NCI-H460 (cell line): ENCODE results near the gene LENEP. TPM values are rescaled to one million over a fixed set of nuclear protein-coding genes. Genes with fewer than 3 reads are reported as not detected.

Experiments
- DNase-seq: peaks from one replicate; pipeline ENCODE4 v3.0.0-alpha.2; 2016; ENCODE audit warnings: low read depth; ENCODE audit errors: extremely low read depth
- total RNA-seq: library from RNA; depleted of rRNA; stranded (reverse); fragments of >200 nt; shearing (Covaris generic); gene quantifications from 2 replicates; pipeline ENCODE4 v1.2.3, GENCODE V29; 2014

LENEP gene
- total RNA-seq, 1 experiment from 2014 or later: 0.84 TPM

DNA sequence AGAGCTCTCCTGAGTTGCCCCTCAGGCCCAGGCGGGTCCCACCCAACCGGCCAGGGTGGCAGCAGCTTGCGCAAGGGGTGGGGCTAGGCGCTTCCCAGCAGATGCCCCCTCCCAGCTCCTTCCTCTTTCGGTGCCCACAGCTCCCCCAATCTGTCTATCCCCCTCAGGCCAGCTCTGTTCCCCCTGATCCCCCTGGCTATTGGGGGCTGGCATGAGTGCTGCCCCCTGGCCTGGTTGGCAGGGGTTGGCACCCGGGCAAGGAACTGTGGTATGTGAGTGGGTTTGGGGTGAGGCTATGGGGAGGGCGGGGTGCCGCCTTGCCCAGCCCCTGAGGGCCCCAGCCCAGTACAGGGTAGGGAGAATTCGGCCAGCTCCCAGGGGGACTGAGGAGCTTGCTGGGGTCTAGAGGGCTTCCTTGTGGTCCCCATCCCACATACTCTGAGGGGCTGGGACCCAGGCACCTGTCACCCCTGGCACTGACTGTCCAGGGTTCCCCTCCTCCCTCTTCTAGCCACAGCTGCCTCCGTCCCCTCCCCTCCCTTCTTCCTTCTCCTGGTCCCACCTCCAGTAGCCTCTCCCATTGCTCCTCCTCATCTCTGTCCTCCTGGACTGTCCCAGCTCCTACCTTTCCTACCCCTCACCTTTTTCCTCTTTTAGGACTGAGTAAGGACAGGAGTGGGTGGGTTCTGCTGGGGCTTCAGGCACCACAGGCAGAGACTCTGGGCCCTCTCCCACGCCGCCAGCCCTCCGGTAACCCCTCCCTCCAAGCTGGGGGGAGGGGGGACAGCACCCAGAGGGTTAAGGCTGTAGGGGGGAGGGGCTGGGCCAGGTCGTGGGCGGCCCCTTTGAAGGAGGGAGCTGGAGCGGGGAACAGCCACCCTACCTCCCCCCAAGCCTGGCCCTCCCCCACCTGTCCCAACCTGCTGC is 14.9 kb downstream of the LENEP start:
- no peak for DNase-seq

DNA sequence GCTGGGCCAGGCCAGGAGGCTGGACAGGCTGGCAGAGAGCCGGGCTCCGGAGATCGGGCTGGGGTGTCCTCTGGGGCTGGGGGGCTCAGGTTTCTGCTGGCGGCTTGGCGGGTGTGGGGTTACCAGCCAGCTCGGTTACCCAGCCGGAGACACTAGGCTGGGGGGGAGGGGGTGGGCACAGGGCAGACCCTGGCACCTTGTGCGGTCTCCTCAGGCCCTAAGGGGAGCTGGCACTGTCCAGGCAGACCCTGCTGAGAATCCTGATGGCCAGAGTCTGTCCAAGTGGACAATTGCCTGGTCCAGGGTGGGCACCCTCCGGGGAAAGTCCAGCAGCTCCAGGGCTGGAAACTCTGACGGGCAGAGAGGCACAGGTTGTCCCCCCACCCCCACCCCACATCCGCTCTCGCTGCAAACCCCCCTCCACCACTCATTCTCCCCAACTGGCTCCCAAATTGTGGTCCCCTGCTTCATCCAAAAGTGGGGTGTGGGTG is 15.9 kb downstream of the LENEP start:
- no peak for DNase-seq

GRCh38 chr1:155009742-155010141 is 16.4 kb downstream of the LENEP start:
- DNase-seq: no peak

DNA sequence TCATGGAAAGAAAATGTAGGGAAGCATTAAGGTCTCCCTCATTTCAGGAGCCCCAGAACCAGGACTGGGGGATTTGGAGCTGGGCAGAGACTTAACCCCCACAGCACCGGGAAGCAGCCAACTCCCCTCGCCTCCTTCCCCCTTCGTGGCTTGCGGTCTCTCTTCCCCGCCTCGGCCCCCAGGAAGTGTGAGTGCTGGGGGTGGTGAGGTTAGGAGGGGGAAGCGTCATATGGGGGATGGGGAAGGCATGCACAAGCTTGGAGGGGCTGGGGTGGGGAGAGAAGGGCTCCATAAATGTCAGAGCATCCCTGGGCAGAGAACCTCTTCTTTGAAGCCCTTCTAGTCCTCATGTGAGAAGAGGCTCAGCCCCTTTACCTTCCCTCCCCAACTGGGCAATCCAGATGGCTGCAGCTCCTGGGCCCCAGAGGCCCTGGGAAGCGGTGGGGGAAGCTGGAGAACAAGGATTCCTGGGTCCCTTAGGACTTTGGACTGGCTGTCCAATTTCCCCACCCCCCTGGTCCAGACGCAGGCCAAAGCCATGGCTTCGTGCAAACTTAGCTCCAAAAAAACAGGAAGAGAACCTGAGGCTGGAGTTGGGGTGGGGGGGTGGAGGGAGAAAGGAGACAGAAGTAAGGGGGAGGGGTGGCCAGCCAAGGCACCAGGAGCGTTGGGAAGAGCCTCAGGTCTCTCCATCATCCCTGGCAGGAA is 17.0 kb downstream of the LENEP start:
- no peak for DNase-seq

GRCh38 chr1:155011004-155011416 is 17.6 kb downstream of the LENEP start:
- DNase-seq: no peak

- DNase-seq: no peak
Observed at GRCh38 chr1:155011437-155012025, 18.1 kb downstream of the LENEP start.

DNA sequence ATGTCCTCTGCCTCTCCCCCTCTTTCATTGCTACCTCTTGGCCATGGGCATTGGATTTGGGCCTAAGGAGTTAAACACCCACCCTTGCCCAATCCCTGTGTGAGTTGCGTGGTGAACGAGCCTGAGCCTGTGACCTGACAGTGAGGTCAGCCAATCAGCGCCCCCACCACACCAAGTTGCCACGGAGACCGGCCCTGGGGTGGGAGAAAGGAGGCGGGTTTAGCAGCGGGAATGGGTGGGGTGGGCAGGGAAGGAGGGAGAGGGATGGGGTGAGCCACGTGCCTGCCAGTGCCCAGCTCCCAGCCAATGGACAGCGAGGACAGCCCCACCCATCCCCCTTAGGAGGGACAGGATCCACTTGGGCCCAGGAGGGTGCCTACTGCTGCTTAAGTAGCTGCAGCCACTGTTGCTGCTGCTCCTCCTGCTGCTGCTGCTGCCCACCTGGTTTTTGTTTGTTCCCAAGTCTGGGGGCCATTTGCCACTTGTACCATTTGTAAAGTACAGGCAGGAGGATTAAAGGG is 18.7 kb downstream of the LENEP start:
- peak; percentile 59 for DNase-seq

GRCh38 chr1:155012776-155013602 is 19.6 kb downstream of the LENEP start:
- no peak for DNase-seq

DNA sequence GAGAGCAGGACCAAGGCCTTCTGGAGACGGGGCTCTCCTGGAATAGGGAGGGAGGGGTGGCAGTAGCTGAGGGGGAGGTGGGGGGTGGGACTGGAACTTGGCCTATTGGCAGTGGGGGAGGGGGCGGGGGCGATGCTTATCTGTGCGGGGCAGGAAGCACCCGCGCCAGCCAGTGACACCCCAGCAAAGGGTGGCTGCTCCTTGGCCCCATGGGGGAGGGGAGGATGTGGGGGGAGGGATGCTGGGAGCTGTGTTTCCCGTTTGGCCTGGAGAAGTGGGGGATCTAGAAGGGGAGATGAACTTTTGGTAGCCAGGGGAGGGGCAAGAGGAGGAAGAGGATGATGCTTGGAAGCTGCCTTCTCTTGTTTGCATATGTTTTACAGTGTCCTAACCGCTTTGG is 20.2 kb downstream of the LENEP start:
- no peak for DNase-seq

DNA sequence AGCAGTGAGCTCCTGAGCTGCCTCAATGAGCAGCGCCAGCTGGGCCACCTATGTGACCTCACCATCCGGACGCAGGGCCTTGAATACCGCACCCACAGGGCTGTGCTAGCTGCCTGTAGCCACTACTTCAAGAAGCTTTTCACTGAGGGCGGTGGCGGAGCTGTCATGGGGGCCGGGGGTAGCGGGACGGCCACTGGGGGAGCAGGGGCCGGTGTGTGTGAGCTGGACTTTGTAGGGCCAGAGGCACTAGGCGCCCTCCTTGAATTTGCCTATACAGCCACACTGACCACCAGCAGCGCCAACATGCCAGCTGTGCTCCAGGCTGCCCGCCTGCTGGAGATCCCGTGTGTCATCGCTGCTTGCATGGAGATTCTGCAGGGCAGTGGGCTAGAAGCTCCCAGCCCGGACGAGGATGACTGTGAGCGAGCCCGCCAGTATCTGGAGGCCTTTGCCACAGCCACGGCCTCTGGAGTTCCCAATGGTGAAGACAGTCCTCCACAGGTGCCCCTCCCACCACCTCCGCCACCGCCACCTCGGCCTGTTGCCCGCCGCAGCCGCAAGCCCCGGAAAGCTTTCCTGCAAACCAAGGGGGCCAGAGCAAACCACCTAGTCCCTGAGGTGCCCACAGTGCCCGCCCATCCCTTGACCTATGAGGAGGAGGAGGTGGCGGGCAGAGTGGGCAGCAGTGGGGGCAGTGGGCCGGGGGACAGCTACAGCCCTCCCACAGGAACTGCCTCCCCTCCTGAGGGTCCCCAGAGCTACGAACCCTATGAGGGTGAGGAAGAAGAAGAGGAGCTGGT is 21.5 kb downstream of the LENEP start:
- DNase-seq: no peak

DNA sequence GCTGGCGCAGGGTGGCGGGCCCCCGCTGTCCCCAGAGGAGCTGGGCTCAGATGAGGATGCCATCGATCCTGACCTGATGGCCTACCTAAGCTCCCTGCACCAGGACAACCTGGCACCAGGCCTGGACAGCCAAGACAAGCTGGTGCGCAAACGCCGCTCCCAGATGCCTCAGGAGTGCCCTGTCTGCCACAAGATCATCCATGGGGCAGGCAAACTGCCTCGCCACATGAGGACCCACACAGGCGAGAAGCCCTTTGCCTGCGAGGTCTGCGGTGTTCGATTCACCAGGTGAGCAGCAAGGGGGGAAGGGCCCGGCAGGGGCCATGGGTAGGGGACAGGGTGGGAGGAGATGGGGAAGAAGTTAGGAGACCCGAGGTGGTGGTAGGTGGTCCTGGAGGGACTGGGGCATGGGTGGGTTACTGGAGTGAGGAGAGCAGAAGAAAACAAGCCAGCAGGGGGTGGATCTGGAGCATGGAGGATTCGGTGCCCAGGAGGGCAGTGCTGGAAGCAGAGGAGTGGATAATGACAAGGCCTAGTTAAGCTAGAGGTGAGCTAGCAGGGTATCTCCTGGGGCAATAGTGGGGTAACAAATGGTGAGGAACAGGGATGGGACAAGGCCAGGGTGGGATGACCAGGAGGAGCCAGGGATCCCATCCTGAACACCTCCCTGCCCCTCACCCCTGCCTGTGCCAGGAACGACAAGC is 22.3 kb downstream of the LENEP start:
- DNase-seq: no peak

GRCh38 chr1:155016231-155016831 is 22.9 kb downstream of the LENEP start:
- no peak for DNase-seq

DNA sequence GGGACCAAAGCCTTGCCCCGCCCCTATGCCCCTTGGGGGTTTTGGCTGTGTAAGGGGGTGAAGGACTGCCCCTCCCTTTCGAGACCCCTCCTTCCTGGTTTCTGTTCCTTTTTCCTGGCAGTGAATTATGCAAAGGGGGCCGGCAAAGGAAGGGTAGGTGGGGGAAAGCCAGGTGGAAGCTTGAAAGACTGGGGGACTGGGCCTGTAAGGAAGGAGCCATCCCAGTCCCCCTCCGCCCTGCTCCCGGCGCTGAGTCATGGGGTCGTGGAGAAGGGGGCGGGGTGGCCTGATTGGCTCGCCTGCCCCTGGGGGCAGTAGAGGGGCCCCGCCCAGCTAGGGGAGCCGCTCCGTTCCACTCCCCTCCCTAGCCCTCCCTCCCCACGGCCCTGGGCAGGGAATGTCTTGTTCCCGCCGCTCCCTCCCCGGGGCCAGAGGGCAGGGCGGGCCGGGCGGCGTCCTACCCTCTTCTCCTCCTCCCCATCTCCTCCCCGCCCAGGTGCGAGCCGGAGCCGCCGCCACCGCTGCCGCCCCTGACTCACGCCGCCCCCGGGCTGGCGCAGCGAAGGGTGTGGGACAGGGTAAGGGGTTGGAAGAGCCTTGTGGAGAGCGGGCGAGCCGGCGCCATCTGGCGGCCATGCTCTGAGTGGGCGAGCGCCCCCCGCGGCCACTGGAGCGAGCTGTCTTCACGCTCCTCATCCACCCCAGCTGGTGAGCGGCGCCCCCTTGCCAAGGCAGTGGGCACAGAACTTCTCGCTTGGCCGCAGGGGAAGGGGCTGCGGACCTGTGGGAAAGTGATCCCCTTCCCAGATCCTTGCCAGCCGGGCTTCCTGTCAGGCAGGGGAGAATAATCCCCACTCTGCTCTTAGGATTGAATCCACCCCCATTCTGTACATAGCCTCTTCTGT is 23.9 kb downstream of the LENEP start:
- peak; percentile 97 for DNase-seq

- no peak for DNase-seq
Observed at GRCh38 chr1:155017946-155018316, 24.5 kb downstream of the LENEP start.

GRCh38 chr1:155018617-155019348 is 25.4 kb downstream of the LENEP start:
- no peak for DNase-seq

- DNase-seq: no peak
Observed at GRCh38 chr1:155019377-155020245, 26.2 kb downstream of the LENEP start.
